Measurements from ENCODE around the gene PIRT. TPM values are rescaled to one million over a fixed set of nuclear protein-coding genes. Genes with fewer than 3 reads are reported as not detected.

PIRT gene
- total RNA-seq, 6 experiments from 2014 or later, result not detected

GRCh38 chr17:10845388-10845751, 7.5 kb upstream of the PIRT start:
- no peaks in the 10 kb centered on the region for H3K36me3 Mint-ChIP-seq (ENCODE audit: low read depth)
- DNase-seq, result no peak
- TF ChIP-seq CTCF (IDR thresholded peaks at IDR 0.05), result no peak; the same call in 1 of the 2 replicates
- H3K27me3 Mint-ChIP-seq (ENCODE audit: insufficient read depth), result peaks cover 14% of the 10 kb centered on the region
- H3K27ac Mint-ChIP-seq, result no peak overlapping the region
- no peaks in the 10 kb centered on the region for H3K9me3 Mint-ChIP-seq
- H3K4me1 Mint-ChIP-seq (ENCODE audit: low read depth), result peaks cover 5% of the 10 kb centered on the region
- peak overlapping the region; percentile 80 for H3K4me3 Mint-ChIP-seq

- peak; percentile 38 for DNase-seq
- Mint-ChIP-seq H3K4me1 (ENCODE audit: low read depth) (peaks cover 5% of the 10 kb centered on the region), H3K4me3 (peak overlapping the region; percentile 80), H3K27me3 (ENCODE audit: insufficient read depth) (peaks cover 14% of the 10 kb centered on the region), H3K9me3 (no peaks in the 10 kb centered on the region), H3K27ac (no peak overlapping the region), H3K36me3 (ENCODE audit: low read depth) (no peaks in the 10 kb centered on the region)
- TF ChIP-seq CTCF (IDR thresholded peaks at IDR 0.05), result peak; percentile 97
These were observed 6.9 kb upstream of the PIRT start for GRCh38 chr17:10844621-10845387.

- DNase-seq, result no peak
- H3K27ac Mint-ChIP-seq, result no peak overlapping the region
- peaks cover 5% of the 10 kb centered on the region for H3K4me1 Mint-ChIP-seq (ENCODE audit: low read depth)
- peaks cover 14% of the 10 kb centered on the region for H3K27me3 Mint-ChIP-seq (ENCODE audit: insufficient read depth)
- H3K36me3 Mint-ChIP-seq (ENCODE audit: low read depth), result no peaks in the 10 kb centered on the region
- no peaks in the 10 kb centered on the region for H3K9me3 Mint-ChIP-seq
- no peak overlapping the region for H3K4me3 Mint-ChIP-seq
- TF ChIP-seq CTCF (IDR thresholded peaks at IDR 0.05), result no peak
These were observed 5.9 kb upstream of the PIRT start for GRCh38 chr17:10843811-10844210.

GRCh38 chr17:10842658-10843057, 4.8 kb upstream of the PIRT start:
- peaks cover 5% of the 10 kb centered on the region for H3K4me1 Mint-ChIP-seq (ENCODE audit: low read depth)
- no peak overlapping the region for H3K4me3 Mint-ChIP-seq
- peaks cover 10% of the 10 kb centered on the region for H3K27me3 Mint-ChIP-seq (ENCODE audit: insufficient read depth)
- DNase-seq, result no peak
- no peak for TF ChIP-seq CTCF (IDR thresholded peaks at IDR 0.05)
- no peak overlapping the region for H3K27ac Mint-ChIP-seq
- no peaks in the 10 kb centered on the region for H3K36me3 Mint-ChIP-seq (ENCODE audit: low read depth)
- no peaks in the 10 kb centered on the region for H3K9me3 Mint-ChIP-seq

- Mint-ChIP-seq H3K4me1 (ENCODE audit: low read depth) (no peaks in the 10 kb centered on the region), H3K9me3 (no peaks in the 10 kb centered on the region), H3K27me3 (ENCODE audit: insufficient read depth) (peaks cover 12% of the 10 kb centered on the region), H3K4me3 (no peak overlapping the region), H3K36me3 (ENCODE audit: low read depth) (no peaks in the 10 kb centered on the region), H3K27ac (no peak overlapping the region)
- no peak for DNase-seq
- TF ChIP-seq CTCF (IDR thresholded peaks at IDR 0.05), result no peak
These were observed 795 bp upstream of the PIRT start for GRCh38 chr17:10838682-10839081.

Data from HFFc6 (cell line).